ENCODE results near the gene LOXL1. TPM values are rescaled to one million over a fixed set of nuclear protein-coding genes. Genes with fewer than 3 reads are reported as not detected.

Gene LOXL1
- polyA plus RNA-seq, 1 experiment: 92.9 TPM

DNA sequence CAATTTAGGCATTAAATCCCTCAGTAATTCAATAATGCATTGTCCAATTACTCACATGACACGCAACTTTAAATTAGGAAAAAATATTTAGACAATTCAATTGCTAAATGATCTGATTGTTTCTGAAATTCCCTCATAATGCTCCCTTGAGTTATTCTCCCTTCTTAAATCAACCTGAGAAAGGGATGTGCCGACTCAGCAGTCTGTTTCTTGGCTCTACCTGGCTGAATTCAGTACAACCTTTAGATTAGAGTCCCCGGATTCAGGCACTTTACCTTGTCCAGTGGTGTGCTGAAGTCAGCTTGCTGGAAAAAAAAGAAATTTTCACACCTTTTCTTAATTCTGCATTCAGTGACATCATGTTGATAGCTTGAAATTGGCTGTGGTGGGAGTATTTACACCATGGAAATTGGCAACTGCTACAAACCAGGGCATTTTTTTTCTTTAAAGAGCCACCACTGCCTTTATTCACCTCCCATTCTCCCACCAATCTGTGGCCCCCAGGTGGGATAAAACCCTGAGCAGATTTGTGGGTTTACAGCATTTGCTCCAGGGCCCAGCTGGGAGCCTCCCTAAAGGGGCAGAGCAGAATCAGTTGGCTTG lies 20.9 kb upstream of the LOXL1 start:
- ChIA-PET POLR2A (no interaction called here), CTCF (interaction anchor here (0.6 to 8.5 kb wide), 7 partner anchors 11 to 185 kb away, joined by 3 to 108 read pairs (median 3); partner anchors contain the start of gene TBC1D21)
- Histone ChIP-seq H3K27me3 (ENCODE audit: control insufficient read depth, insufficient read depth, low read length) (no peaks in the 10 kb centered on the region), H3K4me3 (ENCODE audit: low read depth, low read length) (no peak overlapping the region), H3K36me3 (ENCODE audit: control insufficient read depth, insufficient read depth, low read length) (no peaks in the 10 kb centered on the region)
- no peak for DNase-seq (ENCODE audit: low read depth)
- TF ChIP-seq, protein P1, sequence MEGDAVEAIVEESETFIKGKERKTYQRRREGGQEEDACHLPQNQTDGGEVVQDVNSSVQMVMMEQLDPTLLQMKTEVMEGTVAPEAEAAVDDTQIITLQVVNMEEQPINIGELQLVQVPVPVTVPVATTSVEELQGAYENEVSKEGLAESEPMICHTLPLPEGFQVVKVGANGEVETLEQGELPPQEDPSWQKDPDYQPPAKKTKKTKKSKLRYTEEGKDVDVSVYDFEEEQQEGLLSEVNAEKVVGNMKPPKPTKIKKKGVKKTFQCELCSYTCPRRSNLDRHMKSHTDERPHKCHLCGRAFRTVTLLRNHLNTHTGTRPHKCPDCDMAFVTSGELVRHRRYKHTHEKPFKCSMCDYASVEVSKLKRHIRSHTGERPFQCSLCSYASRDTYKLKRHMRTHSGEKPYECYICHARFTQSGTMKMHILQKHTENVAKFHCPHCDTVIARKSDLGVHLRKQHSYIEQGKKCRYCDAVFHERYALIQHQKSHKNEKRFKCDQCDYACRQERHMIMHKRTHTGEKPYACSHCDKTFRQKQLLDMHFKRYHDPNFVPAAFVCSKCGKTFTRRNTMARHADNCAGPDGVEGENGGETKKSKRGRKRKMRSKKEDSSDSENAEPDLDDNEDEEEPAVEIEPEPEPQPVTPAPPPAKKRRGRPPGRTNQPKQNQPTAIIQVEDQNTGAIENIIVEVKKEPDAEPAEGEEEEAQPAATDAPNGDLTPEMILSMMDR (IDR thresholded peaks at IDR 0.05; ENCODE audit: insufficient read depth, low read depth, low read length): no peak

DNA sequence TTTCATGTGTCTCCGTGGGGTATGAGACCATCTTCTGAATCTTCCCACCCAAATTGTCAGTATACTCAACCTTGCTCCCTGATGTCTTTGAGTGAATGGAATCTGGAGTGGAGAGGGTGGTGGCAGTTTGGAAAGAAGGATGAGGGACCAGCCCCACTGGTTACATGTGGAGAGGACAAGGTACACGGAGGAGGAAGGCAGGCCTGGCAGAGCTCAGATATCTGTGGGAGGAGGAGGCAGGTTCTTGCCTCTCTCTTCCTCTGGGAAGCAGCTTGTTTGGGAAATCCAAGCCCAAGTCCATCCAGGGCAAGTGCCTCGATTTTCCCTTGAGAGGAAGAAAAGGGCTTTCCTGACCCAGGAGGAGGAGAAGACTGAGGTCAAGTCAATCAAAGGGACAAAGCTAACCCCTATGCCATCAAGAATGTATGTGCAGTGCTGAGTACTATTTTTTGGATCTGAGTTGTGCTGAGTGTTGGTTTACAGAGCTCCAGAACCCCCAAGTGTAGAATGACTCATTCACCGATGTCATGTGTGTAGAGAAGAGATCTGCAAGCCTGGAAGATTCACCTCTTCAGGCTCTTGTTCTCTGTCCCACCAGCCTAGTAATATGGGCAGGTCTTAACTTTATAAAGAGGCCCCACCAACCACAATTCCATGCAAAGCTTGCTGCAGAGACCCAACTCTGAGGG lies 19.8 kb upstream of the LOXL1 start:
- TF ChIP-seq, protein P1 (IDR thresholded peaks at IDR 0.05; ENCODE audit: insufficient read depth, low read depth, low read length): no peak
- ChIA-PET POLR2A (interaction anchor here (0.5 kb wide), 1 partner anchor 16 kb away, joined by 3 read pairs; no protein-coding TSS in a partner anchor), CTCF (interaction anchor here (0.7 to 8.5 kb wide), 12 partner anchors 7 to 622 kb away, joined by 3 to 108 read pairs (median 4); partner anchors contain the start of gene TBC1D21)
- Histone ChIP-seq H3K27me3 (ENCODE audit: control insufficient read depth, insufficient read depth, low read length) (no peaks in the 10 kb centered on the region), H3K36me3 (ENCODE audit: control insufficient read depth, insufficient read depth, low read length) (0 out of 2 replicates have a peak, but pooled peaks cover 2% of the 10 kb centered on the region), H3K4me3 (ENCODE audit: low read depth, low read length) (no peak overlapping the region)
- DNase-seq (ENCODE audit: low read depth): no peak

DNA sequence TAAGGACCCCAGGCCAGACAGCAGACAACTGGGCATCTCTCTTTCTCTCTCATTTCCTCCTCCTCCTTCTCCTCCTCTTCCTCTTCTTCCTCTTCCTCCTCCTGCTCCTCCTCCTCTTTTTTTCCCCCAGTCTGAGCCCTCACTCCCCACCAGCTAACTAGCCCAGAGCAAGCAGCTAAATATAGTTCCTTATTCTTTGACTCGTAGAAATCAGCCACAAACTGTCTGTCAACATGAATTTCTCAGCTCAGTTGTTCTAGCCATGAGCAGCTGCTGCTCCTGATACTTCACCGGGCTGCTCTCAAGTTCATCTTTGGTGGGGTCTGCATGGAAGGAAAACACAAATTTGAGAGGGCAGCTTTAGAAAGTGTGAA lies 19.2 kb upstream of the LOXL1 start:
- H3K36me3 ChIP-seq (ENCODE audit: control insufficient read depth, insufficient read depth, low read length): 0 out of 2 replicates have a peak, but pooled peaks cover 2% of the 10 kb centered on the region
- no peak overlapping the region for H3K4me3 ChIP-seq (ENCODE audit: low read depth, low read length)
- no peak for DNase-seq (ENCODE audit: low read depth)
- H3K27me3 ChIP-seq (ENCODE audit: control insufficient read depth, insufficient read depth, low read length): no peaks in the 10 kb centered on the region
- TF ChIP-seq, protein P1 (IDR thresholded peaks at IDR 0.05; ENCODE audit: insufficient read depth, low read depth, low read length): no peak
- ChIA-PET CTCF (interaction anchor here (0.7 to 8.5 kb wide), 16 partner anchors 8 to 622 kb away, joined by 3 to 108 read pairs (median 4); partner anchors contain the start of gene TBC1D21), POLR2A (interaction anchor here (0.6 kb wide), 1 partner anchor 601 kb away, joined by 4 read pairs; no protein-coding TSS in a partner anchor)

DNA sequence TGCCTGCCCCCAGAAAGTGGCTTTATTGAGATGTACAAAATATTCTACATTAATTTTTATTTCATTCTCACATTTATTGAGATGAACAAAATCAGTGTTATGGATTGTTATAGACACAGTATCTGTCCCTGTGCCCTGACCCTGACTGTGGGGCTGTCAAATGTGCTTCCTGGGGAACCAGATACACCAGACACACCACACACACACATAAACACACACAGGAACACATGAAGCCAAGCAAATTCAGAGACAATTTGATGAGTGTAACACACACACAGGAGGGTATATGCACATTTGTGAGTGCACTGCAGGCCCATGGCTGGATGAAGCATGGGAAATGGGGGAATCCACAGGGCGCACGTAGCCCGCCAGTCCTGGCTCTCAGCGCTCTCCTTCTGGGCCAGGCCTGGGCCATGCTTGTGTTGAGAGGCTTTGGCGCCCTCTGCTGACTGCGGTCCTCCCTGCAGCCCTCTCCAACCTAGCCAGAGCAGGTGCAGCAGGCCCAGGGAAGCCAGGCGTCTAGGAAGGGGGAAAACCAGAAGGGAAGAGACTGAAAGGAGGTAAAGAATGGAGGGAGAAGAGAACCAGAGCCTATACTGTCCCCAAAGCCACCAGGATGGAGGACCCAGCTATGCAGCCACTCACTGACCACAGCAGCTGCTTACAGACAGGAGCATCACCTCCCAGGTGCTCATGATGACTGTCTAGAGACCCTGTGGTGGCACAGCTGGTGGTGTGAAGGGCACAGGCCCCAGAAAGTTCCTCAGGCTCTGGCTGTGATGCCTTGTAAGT lies 18.0 kb upstream of the LOXL1 start:
- DNase-seq (ENCODE audit: low read depth): no peak
- Histone ChIP-seq H3K27me3 (ENCODE audit: control insufficient read depth, insufficient read depth, low read length) (no peaks in the 10 kb centered on the region), H3K4me3 (ENCODE audit: low read depth, low read length) (no peak overlapping the region), H3K36me3 (ENCODE audit: control insufficient read depth, insufficient read depth, low read length) (0 out of 2 replicates have a peak, but pooled peaks cover 2% of the 10 kb centered on the region)
- TF ChIP-seq, protein P1 (IDR thresholded peaks at IDR 0.05; ENCODE audit: insufficient read depth, low read depth, low read length): peak; percentile 97
- CTCF ChIA-PET: interaction anchor here (0.6 to 8.5 kb wide), 18 partner anchors 11 to 683 kb away, joined by 3 to 108 read pairs (median 4); partner anchors contain the start of gene TBC1D21
- POLR2A ChIA-PET: no interaction called here
